Activated B cell treated with CpG ODN at 0.5 μM for 24 hours (primary cell): Measurements from ENCODE around the gene INPP4A. TPM values are rescaled to one million over a fixed set of nuclear protein-coding genes. Genes with fewer than 3 reads are reported as not detected.

Experiments
- ATAC-seq: fragments of 200-7000 bp; cut with Tn5 transposase; one replicate; pipeline ENCODE4 v1.10.0; 2021; ENCODE audit warnings: low read depth, mild to moderate bottlenecking, moderate library complexity
- CTCF ChIA-PET: fragments of 350-600 bp; sonication (Branson Sonifier 250); formaldehyde crosslinking; loops from one replicate; lab custom pipeline; 2021; ENCODE audit warnings: antibody characterized with exemption; lab: Charles Lee
- POLR2A ChIA-PET: fragments of 350-600 bp; sonication (Branson Sonifier 250); formaldehyde crosslinking; loops from one replicate; lab custom pipeline; 2021; ENCODE audit warnings: antibody characterized with exemption; lab: Charles Lee
- DNase-seq: peaks from one replicate; pipeline ENCODE4 v3.0.0; 2022
- H3K27ac Mint-ChIP-seq: one replicate; pipeline ENCODE4 v1.8.0; 2020; ENCODE audit warnings: mixed read lengths
- H3K27me3 Mint-ChIP-seq: one replicate; pipeline ENCODE4 v1.8.0; 2021; ENCODE audit warnings: mixed read lengths
- H3K36me3 Mint-ChIP-seq: one replicate; pipeline ENCODE4 v1.8.0; 2021; ENCODE audit warnings: low read depth, mixed read lengths
- H3K4me1 Mint-ChIP-seq: one replicate; pipeline ENCODE4 v1.8.0; 2021; ENCODE audit warnings: mixed read lengths
- H3K4me3 Mint-ChIP-seq: one replicate; pipeline ENCODE4 v1.8.0; 2020; ENCODE audit warnings: mild to moderate bottlenecking, mixed read lengths
- H3K9me3 Mint-ChIP-seq: one replicate; pipeline ENCODE4 v1.8.0; 2020; ENCODE audit warnings: mixed read lengths
- CTCF ChIP-seq: fragments of 200-600 bp; IDR thresholded peaks from one replicate; pipeline ENCODE4 v1.8.0; 2022; ENCODE audit warnings: antibody characterized with exemption, mild to moderate bottlenecking
- intact Hi-C: fragments of 100-400 bp; cut with micrococcal nuclease; formaldehyde crosslinking; loops from one replicate; pipeline ENCODE4 v1.15.1; 2024
- total RNA-seq: library from RNA; stranded (reverse); gene quantifications from 2 replicates; pipeline ENCODE4 v1.2.3, GENCODE V29; 2022

INPP4A gene
- total RNA-seq, 1 donor from 2014 or later, result 26.6 TPM

- no peak for ATAC-seq
- DNase-seq, result no peak
- no peaks in the 10 kb centered on the region for H3K27me3 Mint-ChIP-seq
- no peak overlapping the region for H3K4me3 Mint-ChIP-seq
- peaks cover 41% of the 10 kb centered on the region for H3K36me3 Mint-ChIP-seq
- peaks cover 9% of the 10 kb centered on the region for H3K4me1 Mint-ChIP-seq
- no peaks in the 10 kb centered on the region for H3K9me3 Mint-ChIP-seq
- H3K27ac Mint-ChIP-seq, result peak overlapping the region; percentile 4
- intact Hi-C loops, result no loop called here
- ChIA-PET CTCF (no interaction called here), POLR2A (no interaction called here)
- TF ChIP-seq CTCF, result no peak
These were observed 189.9 kb downstream of the INPP4A start for GRCh38 chr2:98634406-98635092.

GRCh38 chr2:98637401-98638147, 192.9 kb downstream of the INPP4A start:
- H3K27ac Mint-ChIP-seq, result peak overlapping the region; percentile 83
- no peaks in the 10 kb centered on the region for H3K27me3 Mint-ChIP-seq
- peak overlapping the region; percentile 76 for H3K4me3 Mint-ChIP-seq
- no peak for DNase-seq
- peak; percentile 56 for ATAC-seq
- no peaks in the 10 kb centered on the region for H3K9me3 Mint-ChIP-seq
- no peak for TF ChIP-seq CTCF
- POLR2A ChIA-PET, result no interaction called here
- intact Hi-C loops, result no loop called here
- H3K4me1 Mint-ChIP-seq, result peaks cover 9% of the 10 kb centered on the region
- CTCF ChIA-PET, result interaction anchor here (0.6 kb wide), 1 partner anchor 8 kb away, joined by 3 read pairs; no protein-coding TSS in a partner anchor
- peaks cover 37% of the 10 kb centered on the region for H3K36me3 Mint-ChIP-seq

GRCh38 chr2:98643496-98644100, 198.9 kb downstream of the INPP4A start:
- DNase-seq, result no peak
- no peak for TF ChIP-seq CTCF
- no peak for ATAC-seq
- Mint-ChIP-seq H3K36me3 (peaks cover 26% of the 10 kb centered on the region), H3K4me3 (no peak overlapping the region), H3K27ac (no peak overlapping the region), H3K27me3 (no peaks in the 10 kb centered on the region), H3K9me3 (no peaks in the 10 kb centered on the region), H3K4me1 (peaks cover 10% of the 10 kb centered on the region)
- intact Hi-C loops, result no loop called here
- ChIA-PET POLR2A (no interaction called here), CTCF (no interaction called here)

Other genes with a start within 250 kb of the INPP4A start
- not detected in 2 replicates for gene CNGA3, start 98.4 kb upstream of the INPP4A start, total RNA-seq
- gene COA5, start 163.7 kb downstream of the INPP4A start, total RNA-seq, result 31.5 and 37.6 TPM in 2 replicates
- gene UNC50, start 163.7 kb downstream of the INPP4A start, total RNA-seq, result 35.3 and 36.3 TPM in 2 replicates